Measurements from ENCODE around the gene TMEM150B. TPM values are rescaled to one million over a fixed set of nuclear protein-coding genes. Genes with fewer than 3 reads are reported as not detected.

Gene TMEM150B
- total and polyA plus RNA-seq, 2 of the 13 experiments (the other 11 are each of a cell fraction or from before 2014, with no cell fraction given) = 1.3 to 1.8 TPM

DNA sequence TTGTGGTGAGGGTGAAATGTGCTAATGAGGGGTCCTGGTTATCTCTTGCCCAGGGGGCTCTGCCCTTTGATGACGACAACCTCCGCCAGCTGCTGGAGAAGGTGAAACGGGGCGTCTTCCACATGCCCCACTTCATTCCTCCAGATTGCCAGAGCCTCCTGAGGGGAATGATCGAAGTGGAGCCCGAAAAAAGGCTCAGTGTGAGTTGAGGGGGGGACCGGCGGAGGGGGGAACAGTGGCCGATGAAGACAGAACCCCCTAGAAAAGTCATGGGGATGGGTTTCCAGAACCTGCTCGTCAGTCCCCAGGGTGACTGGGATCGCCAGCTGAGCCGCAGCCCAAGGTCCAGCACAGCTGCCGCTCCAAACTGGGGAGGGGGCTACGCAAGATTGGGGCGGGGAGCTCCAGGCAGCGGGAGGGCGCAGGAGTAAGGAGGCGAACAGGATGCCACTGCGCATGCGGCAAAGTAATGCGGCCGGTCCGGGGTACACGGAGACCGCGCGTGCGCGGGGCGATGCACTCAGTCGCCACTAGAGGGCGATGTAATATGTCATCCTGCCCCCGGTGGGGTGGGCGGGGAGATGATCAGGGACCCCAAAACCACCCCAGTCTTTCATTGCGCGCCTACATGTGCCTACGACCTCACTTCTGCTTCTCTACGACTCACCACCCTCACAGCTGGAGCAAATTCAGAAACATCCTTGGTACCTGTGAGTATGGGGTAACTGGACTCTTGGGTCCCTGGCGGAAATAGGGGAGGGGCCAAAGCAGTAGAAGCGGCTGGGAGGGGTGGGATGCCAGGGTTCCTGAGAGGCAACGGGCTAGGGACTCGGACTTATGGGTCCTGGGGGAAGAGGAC lies 23.5 kb downstream of the TMEM150B start (continued):
- TF ChIP-seq MED8 (CRISPR knock-in tag; IDR thresholded peaks at IDR 0.05; ENCODE audit: insufficient replicate concordance) (no peak), ZNF331 (CRISPR knock-in tag; IDR thresholded peaks at IDR 0.05) (no peak; the same call in 1 of the 2 replicates), ZNF138 (CRISPR knock-in tag; IDR thresholded peaks at IDR 0.05; ENCODE audit: low read depth) (no peak), ZBTB42 (CRISPR knock-in tag; IDR thresholded peaks at IDR 0.05) (no peak), ZNF768 (CRISPR knock-in tag; IDR thresholded peaks at IDR 0.05) (no peak), GFI1 (CRISPR knock-in tag; IDR thresholded peaks at IDR 0.05; ENCODE audit: borderline replicate concordance) (no peak), JUNB (CRISPR knock-in tag; IDR thresholded peaks at IDR 0.05; ENCODE audit: borderline replicate concordance) (no peak), FOXK2 (IDR thresholded peaks at IDR 0.05) (no peak), ZNF3 (CRISPR knock-in tag; IDR thresholded peaks at IDR 0.05) (no peak), DR1 (CRISPR knock-in tag; IDR thresholded peaks at IDR 0.05) (no peak), ZNF615 (CRISPR knock-in tag; IDR thresholded peaks at IDR 0.05; ENCODE audit: borderline replicate concordance) (no peak), ARID2 (CRISPR knock-in tag; IDR thresholded peaks at IDR 0.05; ENCODE audit: borderline replicate concordance) (no peak)
- TF ChIP-seq, protein P1, sequence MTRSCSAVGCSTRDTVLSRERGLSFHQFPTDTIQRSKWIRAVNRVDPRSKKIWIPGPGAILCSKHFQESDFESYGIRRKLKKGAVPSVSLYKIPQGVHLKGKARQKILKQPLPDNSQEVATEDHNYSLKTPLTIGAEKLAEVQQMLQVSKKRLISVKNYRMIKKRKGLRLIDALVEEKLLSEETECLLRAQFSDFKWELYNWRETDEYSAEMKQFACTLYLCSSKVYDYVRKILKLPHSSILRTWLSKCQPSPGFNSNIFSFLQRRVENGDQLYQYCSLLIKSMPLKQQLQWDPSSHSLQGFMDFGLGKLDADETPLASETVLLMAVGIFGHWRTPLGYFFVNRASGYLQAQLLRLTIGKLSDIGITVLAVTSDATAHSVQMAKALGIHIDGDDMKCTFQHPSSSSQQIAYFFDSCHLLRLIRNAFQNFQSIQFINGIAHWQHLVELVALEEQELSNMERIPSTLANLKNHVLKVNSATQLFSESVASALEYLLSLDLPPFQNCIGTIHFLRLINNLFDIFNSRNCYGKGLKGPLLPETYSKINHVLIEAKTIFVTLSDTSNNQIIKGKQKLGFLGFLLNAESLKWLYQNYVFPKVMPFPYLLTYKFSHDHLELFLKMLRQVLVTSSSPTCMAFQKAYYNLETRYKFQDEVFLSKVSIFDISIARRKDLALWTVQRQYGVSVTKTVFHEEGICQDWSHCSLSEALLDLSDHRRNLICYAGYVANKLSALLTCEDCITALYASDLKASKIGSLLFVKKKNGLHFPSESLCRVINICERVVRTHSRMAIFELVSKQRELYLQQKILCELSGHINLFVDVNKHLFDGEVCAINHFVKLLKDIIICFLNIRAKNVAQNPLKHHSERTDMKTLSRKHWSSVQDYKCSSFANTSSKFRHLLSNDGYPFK (CRISPR knock-in tag; IDR thresholded peaks at IDR 0.05; ENCODE audit: borderline replicate concordance) = peak; percentile 49; the same call in 1 of the 2 replicates
- TF ChIP-seq, protein P2, sequence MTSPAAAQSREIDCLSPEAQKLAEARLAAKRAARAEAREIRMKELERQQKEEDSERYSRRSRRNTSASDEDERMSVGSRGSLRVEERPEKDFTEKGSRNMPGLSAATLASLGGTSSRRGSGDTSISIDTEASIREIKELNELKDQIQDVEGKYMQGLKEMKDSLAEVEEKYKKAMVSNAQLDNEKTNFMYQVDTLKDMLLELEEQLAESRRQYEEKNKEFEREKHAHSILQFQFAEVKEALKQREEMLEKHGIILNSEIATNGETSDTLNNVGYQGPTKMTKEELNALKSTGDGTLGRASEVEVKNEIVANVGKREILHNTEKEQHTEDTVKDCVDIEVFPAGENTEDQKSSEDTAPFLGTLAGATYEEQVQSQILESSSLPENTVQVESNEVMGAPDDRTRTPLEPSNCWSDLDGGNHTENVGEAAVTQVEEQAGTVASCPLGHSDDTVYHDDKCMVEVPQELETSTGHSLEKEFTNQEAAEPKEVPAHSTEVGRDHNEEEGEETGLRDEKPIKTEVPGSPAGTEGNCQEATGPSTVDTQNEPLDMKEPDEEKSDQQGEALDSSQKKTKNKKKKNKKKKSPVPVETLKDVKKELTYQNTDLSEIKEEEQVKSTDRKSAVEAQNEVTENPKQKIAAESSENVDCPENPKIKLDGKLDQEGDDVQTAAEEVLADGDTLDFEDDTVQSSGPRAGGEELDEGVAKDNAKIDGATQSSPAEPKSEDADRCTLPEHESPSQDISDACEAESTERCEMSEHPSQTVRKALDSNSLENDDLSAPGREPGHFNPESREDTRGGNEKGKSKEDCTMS (CRISPR knock-in tag; conservative IDR thresholded peaks at IDR 0.05) = no peak
- TF ChIP-seq, protein P3, sequence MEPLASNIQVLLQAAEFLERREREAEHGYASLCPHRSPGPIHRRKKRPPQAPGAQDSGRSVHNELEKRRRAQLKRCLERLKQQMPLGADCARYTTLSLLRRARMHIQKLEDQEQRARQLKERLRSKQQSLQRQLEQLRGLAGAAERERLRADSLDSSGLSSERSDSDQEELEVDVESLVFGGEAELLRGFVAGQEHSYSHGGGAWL (CRISPR knock-in tag; IDR thresholded peaks at IDR 0.05) = no peak
- TF ChIP-seq, protein P4, sequence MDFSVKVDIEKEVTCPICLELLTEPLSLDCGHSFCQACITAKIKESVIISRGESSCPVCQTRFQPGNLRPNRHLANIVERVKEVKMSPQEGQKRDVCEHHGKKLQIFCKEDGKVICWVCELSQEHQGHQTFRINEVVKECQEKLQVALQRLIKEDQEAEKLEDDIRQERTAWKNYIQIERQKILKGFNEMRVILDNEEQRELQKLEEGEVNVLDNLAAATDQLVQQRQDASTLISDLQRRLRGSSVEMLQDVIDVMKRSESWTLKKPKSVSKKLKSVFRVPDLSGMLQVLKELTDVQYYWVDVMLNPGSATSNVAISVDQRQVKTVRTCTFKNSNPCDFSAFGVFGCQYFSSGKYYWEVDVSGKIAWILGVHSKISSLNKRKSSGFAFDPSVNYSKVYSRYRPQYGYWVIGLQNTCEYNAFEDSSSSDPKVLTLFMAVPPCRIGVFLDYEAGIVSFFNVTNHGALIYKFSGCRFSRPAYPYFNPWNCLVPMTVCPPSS (IDR thresholded peaks at IDR 0.05) = no peak
- TF ChIP-seq, protein P5, sequence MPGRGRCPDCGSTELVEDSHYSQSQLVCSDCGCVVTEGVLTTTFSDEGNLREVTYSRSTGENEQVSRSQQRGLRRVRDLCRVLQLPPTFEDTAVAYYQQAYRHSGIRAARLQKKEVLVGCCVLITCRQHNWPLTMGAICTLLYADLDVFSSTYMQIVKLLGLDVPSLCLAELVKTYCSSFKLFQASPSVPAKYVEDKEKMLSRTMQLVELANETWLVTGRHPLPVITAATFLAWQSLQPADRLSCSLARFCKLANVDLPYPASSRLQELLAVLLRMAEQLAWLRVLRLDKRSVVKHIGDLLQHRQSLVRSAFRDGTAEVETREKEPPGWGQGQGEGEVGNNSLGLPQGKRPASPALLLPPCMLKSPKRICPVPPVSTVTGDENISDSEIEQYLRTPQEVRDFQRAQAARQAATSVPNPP (CRISPR knock-in tag; IDR thresholded peaks at IDR 0.05) = no peak
- TF ChIP-seq, protein P6, sequence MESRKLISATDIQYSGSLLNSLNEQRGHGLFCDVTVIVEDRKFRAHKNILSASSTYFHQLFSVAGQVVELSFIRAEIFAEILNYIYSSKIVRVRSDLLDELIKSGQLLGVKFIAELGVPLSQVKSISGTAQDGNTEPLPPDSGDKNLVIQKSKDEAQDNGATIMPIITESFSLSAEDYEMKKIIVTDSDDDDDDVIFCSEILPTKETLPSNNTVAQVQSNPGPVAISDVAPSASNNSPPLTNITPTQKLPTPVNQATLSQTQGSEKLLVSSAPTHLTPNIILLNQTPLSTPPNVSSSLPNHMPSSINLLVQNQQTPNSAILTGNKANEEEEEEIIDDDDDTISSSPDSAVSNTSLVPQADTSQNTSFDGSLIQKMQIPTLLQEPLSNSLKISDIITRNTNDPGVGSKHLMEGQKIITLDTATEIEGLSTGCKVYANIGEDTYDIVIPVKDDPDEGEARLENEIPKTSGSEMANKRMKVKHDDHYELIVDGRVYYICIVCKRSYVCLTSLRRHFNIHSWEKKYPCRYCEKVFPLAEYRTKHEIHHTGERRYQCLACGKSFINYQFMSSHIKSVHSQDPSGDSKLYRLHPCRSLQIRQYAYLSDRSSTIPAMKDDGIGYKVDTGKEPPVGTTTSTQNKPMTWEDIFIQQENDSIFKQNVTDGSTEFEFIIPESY (CRISPR knock-in tag; IDR thresholded peaks at IDR 0.05) = peak; percentile 68

Measured in HepG2 (cell line).